Measurements from ENCODE around the gene RAPGEF5. TPM values are rescaled to one million over a fixed set of nuclear protein-coding genes. Genes with fewer than 3 reads are reported as not detected.

Gene RAPGEF5
- total RNA-seq, 2 experiments from 2014 or later: 0.60 to 0.69 TPM

DNA sequence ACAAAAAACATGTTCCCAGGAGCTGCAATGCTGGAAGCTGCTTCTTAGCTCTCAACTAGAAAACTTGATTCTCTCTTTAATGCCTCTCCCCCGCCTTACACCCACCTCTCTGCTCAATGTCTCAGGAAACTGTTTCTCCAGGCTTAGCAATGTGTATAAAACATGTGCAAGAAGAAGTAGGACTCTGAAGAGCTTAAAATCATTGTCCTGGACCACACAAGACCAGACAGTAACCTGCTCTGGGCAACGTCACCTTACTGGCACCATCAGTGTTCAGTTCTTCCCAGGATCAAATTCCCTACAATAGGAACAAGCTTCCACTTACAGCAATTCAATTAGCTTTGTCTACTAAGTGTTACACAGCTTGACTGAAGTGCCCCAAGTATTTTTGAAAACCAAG is 104.9 kb downstream of the RAPGEF5 start:
- Mint-ChIP-seq H3K27me3 (peaks cover 4% of the 10 kb centered on the region), H3K4me3 (no peak overlapping the region), H3K4me1 (peaks cover 5% of the 10 kb centered on the region), H3K9me3 (no peaks in the 10 kb centered on the region), H3K27ac (no peak overlapping the region), H3K36me3 (ENCODE audit: low read depth) (no peaks in the 10 kb centered on the region)
- POLR2A ChIA-PET: no interaction called here
- DNase-seq: no peak
- CTCF ChIA-PET: no interaction called here

DNA sequence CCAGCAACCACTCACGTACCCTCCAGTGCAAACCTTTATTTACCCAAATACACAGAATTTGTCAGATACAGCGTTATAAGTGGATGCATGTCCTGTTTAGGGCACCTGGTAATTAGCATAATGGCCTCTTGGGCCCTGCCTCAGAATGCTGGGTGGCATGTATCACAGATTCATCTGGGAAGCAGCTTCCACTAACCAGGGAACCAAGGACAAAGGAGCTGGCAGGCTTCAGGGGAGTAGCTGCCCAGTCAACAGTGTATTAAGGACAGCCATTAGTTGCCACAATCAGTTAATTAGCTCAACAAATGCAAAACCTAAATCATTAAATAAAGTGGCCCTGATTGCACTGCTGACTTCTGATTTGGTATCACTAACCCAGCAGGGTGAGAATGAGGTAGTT is 105.7 kb downstream of the RAPGEF5 start:
- Mint-ChIP-seq H3K36me3 (ENCODE audit: low read depth) (no peaks in the 10 kb centered on the region), H3K4me1 (peaks cover 5% of the 10 kb centered on the region), H3K27me3 (peaks cover 4% of the 10 kb centered on the region), H3K9me3 (no peaks in the 10 kb centered on the region), H3K27ac (no peak overlapping the region), H3K4me3 (no peak overlapping the region)
- POLR2A ChIA-PET: no interaction called here
- no peak for DNase-seq
- CTCF ChIA-PET: no interaction called here

DNA sequence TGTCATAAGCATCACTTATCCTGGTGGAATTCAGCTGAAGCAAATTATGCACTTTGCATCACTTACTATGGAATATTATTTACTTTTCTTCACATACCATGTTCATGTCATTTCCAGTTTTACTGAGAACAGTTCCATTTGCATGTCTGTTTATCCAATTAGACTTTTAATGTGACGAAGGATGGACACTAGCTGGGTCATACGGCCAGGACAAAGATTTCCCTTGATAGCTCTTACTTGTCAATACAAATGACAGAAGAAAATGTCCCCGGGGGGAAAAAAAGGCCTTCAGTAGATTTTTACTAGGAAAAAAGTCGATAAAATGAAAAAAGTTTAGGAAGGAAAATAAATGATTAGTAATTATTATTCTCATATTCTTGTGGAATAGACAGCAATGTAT is 106.6 kb downstream of the RAPGEF5 start:
- Mint-ChIP-seq H3K9me3 (no peaks in the 10 kb centered on the region), H3K36me3 (ENCODE audit: low read depth) (no peaks in the 10 kb centered on the region), H3K27ac (no peak overlapping the region), H3K4me3 (no peak overlapping the region), H3K4me1 (peaks cover 1% of the 10 kb centered on the region), H3K27me3 (peaks cover 4% of the 10 kb centered on the region)
- ChIA-PET CTCF (interaction anchor here (0.7 kb wide), 1 partner anchor 142 kb away, joined by 3 read pairs; no protein-coding TSS in a partner anchor), POLR2A (no interaction called here)
- no peak for DNase-seq

DNA sequence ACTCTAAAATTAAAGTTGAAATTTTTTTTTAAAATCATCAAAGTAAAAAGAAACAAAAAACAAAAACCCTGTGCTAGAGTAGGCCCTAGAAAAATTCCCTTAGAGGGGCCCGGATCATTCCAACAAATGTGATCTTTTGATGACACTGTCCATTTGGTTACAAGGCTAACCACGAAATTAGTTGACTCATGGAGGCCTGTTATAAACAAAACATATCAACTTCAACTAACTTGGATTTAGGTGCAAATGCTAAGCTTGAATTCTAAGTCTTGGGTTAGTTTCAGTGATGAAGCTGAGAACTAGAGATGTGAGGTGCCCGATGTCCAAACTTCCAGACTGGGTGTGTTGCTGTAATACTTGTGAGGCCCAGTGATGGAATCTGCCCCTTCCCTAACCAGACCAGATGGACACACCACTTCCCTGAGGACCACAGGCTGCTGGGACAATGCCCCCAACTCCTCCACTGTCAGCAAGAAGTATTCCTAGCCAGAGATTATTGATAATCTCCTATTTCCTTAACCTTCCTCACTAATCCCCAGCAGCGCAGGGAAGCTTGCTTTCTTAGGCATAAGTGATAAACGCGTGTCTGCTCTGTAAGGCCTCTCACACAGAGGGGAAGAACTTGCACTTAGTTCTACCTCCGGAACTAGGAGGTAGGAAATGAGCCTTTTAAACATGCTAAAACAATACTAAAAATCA is 108.7 kb downstream of the RAPGEF5 start:
- Mint-ChIP-seq H3K27me3 (peaks cover 4% of the 10 kb centered on the region), H3K4me1 (no peaks in the 10 kb centered on the region), H3K36me3 (ENCODE audit: low read depth) (no peaks in the 10 kb centered on the region), H3K27ac (no peak overlapping the region), H3K9me3 (no peaks in the 10 kb centered on the region), H3K4me3 (no peak overlapping the region)
- POLR2A ChIA-PET: no interaction called here
- DNase-seq: no peak
- CTCF ChIA-PET: interaction anchor here (0.7 kb wide), 1 partner anchor 1458 kb away, joined by 3 read pairs; no protein-coding TSS in a partner anchor

DNA sequence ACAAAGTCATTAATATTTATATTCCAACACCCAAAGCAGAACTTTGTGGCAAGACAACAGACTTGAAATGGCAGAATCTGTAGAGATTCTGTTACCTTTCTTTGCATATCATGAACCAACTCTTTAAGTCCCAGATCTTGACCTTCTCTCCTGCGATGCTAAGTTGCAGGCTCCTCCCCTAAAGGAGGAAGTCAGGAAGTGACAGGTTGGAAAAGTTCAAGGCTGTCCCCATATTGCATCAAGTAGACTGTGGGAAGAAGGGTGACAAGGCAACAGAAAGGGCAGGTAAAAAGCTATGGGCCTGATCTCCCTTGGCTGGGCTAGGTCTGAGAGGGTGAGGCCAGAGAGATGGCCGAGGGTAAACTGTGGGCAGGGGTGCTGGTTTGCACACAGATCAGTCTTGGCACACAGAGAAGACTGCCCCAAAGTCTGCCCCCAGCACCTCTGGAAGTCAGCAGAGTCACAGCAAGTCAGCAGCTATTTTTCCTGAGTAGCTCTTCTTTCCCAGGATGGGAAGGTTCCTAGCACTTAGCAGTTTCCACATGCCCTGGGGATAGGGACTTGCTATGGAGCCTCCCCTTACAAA is 115.1 kb downstream of the RAPGEF5 start:
- no peak overlapping the region for H3K4me3 Mint-ChIP-seq
- H3K4me1 Mint-ChIP-seq: no peaks in the 10 kb centered on the region
- no peaks in the 10 kb centered on the region for H3K27me3 Mint-ChIP-seq
- DNase-seq: no peak
- no peak overlapping the region for H3K27ac Mint-ChIP-seq
- H3K9me3 Mint-ChIP-seq: no peaks in the 10 kb centered on the region
- ChIA-PET CTCF (no interaction called here), POLR2A (no interaction called here)
- no peaks in the 10 kb centered on the region for H3K36me3 Mint-ChIP-seq (ENCODE audit: low read depth)

DNA sequence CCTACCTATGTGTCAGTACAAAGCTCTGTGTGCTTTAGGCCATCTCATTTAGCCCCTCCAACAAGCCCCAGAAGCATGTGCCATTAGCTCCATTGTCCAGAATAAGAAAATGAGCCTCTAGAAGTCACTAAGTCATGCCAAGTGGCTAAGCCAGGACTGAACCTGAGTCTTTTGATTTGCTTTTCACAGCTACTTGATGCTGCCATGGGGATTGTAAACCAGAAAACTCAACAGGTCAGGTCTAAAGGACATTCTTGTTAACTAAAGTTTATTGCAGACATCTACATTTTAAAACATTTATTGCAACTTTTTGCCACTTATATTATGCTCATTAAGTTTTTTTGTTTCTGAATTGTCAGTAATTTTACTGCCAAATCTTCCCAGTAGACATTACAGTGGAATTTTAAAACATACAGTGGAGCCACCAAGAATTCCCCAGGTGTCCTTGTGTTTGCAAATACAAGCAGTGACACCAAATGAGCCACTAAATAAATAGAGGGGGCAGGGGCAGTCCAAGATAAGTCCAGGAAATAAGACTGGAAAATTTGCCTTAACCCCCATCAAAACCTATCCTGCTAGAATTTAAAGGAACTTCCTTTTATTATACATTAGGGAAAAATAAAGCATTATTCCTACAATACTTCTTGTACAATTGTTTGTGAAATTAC is 115.9 kb downstream of the RAPGEF5 start:
- Mint-ChIP-seq H3K36me3 (ENCODE audit: low read depth) (no peaks in the 10 kb centered on the region), H3K4me1 (no peaks in the 10 kb centered on the region), H3K9me3 (no peaks in the 10 kb centered on the region), H3K4me3 (no peak overlapping the region), H3K27ac (no peak overlapping the region), H3K27me3 (peaks cover 1% of the 10 kb centered on the region)
- POLR2A ChIA-PET: no interaction called here
- CTCF ChIA-PET: no interaction called here
- DNase-seq: no peak

DNA sequence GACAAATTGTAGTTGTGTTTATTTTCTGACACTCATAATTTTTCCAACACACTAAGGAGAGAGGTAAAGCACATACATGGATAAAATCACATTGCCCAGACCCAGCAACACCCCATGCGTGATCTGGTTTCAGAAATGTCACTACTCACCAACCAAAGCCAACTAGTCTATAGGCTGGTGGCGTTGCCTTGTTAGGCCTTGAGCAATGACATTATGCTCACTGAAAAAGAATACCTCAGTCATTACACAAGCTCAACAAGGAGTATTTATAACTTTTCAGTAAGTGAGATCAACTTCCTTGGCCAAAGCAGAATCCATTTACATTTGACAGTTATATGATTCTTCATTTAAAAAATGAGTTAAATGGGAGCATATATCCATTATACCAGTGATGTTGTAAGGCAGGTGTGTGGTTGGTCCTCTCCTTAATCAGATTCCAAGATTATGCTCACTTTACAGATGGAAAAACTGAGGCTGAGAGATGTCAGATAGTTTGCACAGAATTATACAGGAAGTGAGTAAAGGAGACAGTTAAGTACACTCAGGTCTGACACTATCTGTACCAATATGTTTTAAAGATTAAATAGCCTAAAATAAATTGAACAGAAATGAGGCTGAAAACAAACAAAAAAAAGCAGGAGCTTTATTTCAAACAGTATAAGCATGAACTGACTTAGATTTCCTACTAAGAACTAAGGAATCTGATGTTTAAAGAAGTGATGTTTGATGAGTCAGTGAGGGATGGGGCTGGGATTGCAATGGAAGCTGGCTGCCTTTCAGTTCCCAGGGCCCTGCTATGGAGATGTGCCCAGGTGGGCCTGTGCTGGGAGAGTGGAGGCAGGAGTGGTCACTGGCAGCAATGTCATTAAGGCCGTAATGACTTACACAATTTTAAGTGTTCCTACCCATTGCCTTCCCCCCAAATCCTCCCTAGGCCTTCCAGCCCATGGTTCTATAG is 118.3 kb downstream of the RAPGEF5 start:
- Mint-ChIP-seq H3K9me3 (no peaks in the 10 kb centered on the region), H3K27me3 (peaks cover 7% of the 10 kb centered on the region), H3K4me3 (no peak overlapping the region), H3K27ac (no peak overlapping the region), H3K4me1 (no peaks in the 10 kb centered on the region), H3K36me3 (ENCODE audit: low read depth) (no peaks in the 10 kb centered on the region)
- DNase-seq: no peak
- POLR2A ChIA-PET: no interaction called here
- CTCF ChIA-PET: no interaction called here

DNA sequence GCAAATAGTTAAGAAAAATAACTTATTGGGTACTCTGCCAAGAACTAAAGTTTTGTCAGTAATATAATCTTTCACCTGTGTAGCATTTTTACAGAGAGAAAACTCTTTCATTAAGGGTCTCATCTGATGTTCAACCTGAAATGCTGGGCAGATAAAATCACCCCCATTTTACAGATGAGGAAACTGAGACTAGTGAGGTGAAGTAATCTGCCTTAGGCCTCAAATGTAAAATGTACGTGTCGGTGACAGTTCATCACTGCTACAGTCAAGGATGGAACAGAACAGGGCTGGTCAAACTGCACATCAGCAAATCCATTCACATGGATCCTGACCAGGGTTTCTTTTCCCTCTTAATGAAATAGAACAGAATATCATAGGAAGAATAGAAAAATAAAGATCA is 121.8 kb downstream of the RAPGEF5 start:
- Mint-ChIP-seq H3K27ac (no peak overlapping the region), H3K4me1 (no peaks in the 10 kb centered on the region), H3K36me3 (ENCODE audit: low read depth) (no peaks in the 10 kb centered on the region), H3K4me3 (no peak overlapping the region), H3K27me3 (peaks cover 9% of the 10 kb centered on the region), H3K9me3 (no peaks in the 10 kb centered on the region)
- ChIA-PET POLR2A (no interaction called here), CTCF (no interaction called here)
- no peak for DNase-seq

DNA sequence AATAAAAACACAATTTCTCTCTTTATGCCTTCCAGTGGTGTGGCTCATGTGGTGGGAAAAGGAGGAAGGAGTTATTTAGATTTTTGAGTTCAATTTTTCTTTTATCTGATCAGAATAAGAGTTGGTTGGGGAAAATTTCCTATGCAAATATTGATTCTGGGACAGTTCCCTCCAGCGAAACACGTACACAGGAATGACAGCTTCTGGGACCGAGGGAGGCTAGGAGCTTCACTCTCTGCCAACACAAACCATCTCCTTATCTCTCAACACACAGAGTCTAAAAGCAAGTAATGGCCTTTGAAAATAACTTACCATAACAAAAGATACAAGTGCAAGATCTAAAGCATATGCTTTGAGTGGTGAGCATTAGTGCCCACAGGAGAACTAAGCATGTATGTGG is 122.7 kb downstream of the RAPGEF5 start:
- no peak for DNase-seq
- ChIA-PET CTCF (no interaction called here), POLR2A (no interaction called here)
- Mint-ChIP-seq H3K27me3 (peaks cover 9% of the 10 kb centered on the region), H3K36me3 (ENCODE audit: low read depth) (no peaks in the 10 kb centered on the region), H3K27ac (no peak overlapping the region), H3K9me3 (no peaks in the 10 kb centered on the region), H3K4me1 (no peaks in the 10 kb centered on the region), H3K4me3 (no peak overlapping the region)

DNA sequence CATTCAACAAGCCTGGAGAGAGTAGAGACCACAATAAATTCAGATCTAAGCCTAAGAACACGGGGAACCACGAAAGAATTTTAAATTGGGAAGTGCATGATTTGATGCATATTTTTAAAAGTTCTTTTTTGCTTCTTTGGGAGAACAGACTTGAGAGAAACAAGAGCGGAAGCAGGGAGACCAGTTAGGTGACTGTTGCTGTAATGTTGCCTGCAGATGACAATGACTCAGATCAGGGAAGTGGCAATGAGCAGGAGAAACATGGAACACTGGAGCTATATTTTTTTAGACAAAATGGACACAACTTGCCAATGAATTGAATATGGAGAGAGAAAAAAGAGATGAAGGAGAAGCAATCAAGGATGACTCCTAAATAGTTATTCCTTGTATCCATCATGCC is 125.1 kb downstream of the RAPGEF5 start:
- no peaks in the 10 kb centered on the region for H3K4me1 Mint-ChIP-seq
- H3K9me3 Mint-ChIP-seq: no peaks in the 10 kb centered on the region
- no peaks in the 10 kb centered on the region for H3K36me3 Mint-ChIP-seq (ENCODE audit: low read depth)
- no peak overlapping the region for H3K4me3 Mint-ChIP-seq
- no peak overlapping the region for H3K27ac Mint-ChIP-seq
- peaks cover 9% of the 10 kb centered on the region for H3K27me3 Mint-ChIP-seq
- CTCF ChIA-PET: no interaction called here
- no peak for DNase-seq
- POLR2A ChIA-PET: no interaction called here

DNA sequence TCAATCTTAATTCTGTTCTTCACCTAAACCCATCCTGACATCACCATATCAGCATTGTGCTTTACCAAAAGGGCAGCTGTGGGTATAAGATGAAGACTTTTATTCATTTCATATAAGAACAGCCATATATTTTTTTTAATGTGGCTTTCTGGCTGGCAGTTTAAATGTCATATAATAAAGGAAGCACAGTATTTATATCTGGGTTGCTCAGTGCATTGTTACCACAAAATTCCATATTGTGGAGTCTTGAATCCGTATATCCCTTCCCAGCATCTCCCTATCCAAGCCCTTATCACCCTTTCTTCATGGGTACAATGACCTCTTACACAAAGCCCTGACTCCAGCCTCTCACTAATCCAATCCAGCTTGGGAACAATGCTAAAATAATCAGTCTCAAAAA is 125.8 kb downstream of the RAPGEF5 start:
- no peaks in the 10 kb centered on the region for H3K36me3 Mint-ChIP-seq (ENCODE audit: low read depth)
- ChIA-PET CTCF (no interaction called here), POLR2A (no interaction called here)
- no peak for DNase-seq
- H3K4me3 Mint-ChIP-seq: no peak overlapping the region
- no peak overlapping the region for H3K27ac Mint-ChIP-seq
- H3K9me3 Mint-ChIP-seq: no peaks in the 10 kb centered on the region
- peaks cover 9% of the 10 kb centered on the region for H3K27me3 Mint-ChIP-seq
- no peaks in the 10 kb centered on the region for H3K4me1 Mint-ChIP-seq

DNA sequence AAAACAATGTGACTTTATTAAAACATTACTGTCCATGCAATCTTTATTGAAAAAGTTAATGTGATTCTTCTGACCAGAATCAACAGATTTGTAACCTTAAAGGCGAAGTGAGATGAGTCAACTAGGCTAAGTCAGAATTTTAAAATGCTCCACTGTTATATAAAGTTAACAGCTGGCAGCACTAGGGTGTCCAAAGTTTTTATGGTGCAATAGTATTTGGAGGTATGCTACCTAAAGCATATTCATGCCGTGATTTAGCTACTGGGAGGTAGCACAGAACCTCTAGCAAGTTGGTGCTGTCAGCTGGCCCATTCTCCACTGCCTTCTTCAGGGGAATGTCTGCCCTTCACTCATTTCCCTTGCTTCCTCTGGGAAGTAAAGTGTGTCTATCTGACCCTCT is 126.7 kb downstream of the RAPGEF5 start:
- H3K36me3 Mint-ChIP-seq (ENCODE audit: low read depth): no peaks in the 10 kb centered on the region
- ChIA-PET POLR2A (no interaction called here), CTCF (interaction anchor here (1.7 kb wide), 1 partner anchor 120 kb away, joined by 5 read pairs; no protein-coding TSS in a partner anchor)
- no peak for DNase-seq
- H3K27me3 Mint-ChIP-seq: peaks cover 4% of the 10 kb centered on the region
- H3K9me3 Mint-ChIP-seq: no peaks in the 10 kb centered on the region
- no peaks in the 10 kb centered on the region for H3K4me1 Mint-ChIP-seq
- H3K4me3 Mint-ChIP-seq: no peak overlapping the region
- no peak overlapping the region for H3K27ac Mint-ChIP-seq

DNA sequence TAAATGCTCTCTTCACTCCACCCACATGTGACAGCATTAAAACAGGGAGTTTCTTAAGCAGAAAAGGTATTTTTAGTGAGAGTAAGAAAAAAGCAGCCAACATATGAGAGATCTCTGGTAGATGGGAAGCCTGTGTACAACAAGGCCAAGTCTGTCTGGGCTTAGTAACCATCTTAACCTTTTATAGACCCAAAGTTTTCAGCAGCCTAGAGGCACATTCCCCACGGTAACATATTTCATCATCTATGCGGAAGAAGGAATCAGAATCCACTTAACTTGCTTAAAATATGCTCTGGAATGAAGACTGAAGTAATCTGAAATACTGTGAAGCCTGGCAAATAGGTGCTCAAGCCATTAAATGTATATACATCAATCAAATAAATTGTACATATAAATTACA is 127.8 kb downstream of the RAPGEF5 start:
- peaks cover 5% of the 10 kb centered on the region for H3K27me3 Mint-ChIP-seq
- ChIA-PET POLR2A (no interaction called here), CTCF (interaction anchor here (1.7 kb wide), 1 partner anchor 119 kb away, joined by 5 read pairs; no protein-coding TSS in a partner anchor)
- DNase-seq: no peak
- no peaks in the 10 kb centered on the region for H3K4me1 Mint-ChIP-seq
- H3K36me3 Mint-ChIP-seq (ENCODE audit: low read depth): no peaks in the 10 kb centered on the region
- no peaks in the 10 kb centered on the region for H3K9me3 Mint-ChIP-seq
- H3K27ac Mint-ChIP-seq: no peak overlapping the region
- H3K4me3 Mint-ChIP-seq: no peak overlapping the region

Measured in activated CD4-positive, alpha-beta T cell treated with anti-CD3 and anti-CD28 coated beads, Interleukin-2, amount 10 ng/mL, durations not matched to agents 7 days and 5 days (primary cell).